ENCODE results near the gene C10orf62. TPM values are rescaled to one million over a fixed set of nuclear protein-coding genes. Genes with fewer than 3 reads are reported as not detected.

Gene C10orf62
- total RNA-seq, 1 donor from 2014 or later, result not detected

GRCh38 chr10:97596101-97597082, 6.9 kb downstream of the C10orf62 start:
- Mint-ChIP-seq H3K4me1 (ENCODE audit: low read depth) (peaks cover 46% of the 10 kb centered on the region), H3K36me3 (ENCODE audit: low read depth) (no peaks in the 10 kb centered on the region), H3K4me3 (ENCODE audit: unreplicated experiment) (peak overlapping the region; percentile 55), H3K27ac (ENCODE audit: unreplicated experiment) (peak overlapping the region; percentile 99), H3K9me3 (ENCODE audit: low read depth) (no peaks in the 10 kb centered on the region), H3K27me3 (ENCODE audit: low read depth) (no peaks in the 10 kb centered on the region)
- no peak for TF ChIP-seq CTCF (IDR thresholded peaks at IDR 0.05)
- DNase-seq (ENCODE audit: low spot score), result no peak

- Mint-ChIP-seq H3K4me1 (ENCODE audit: low read depth) (peaks cover 46% of the 10 kb centered on the region), H3K27ac (ENCODE audit: unreplicated experiment) (peak overlapping the region; percentile 99), H3K36me3 (ENCODE audit: low read depth) (no peaks in the 10 kb centered on the region), H3K4me3 (ENCODE audit: unreplicated experiment) (no peak overlapping the region), H3K27me3 (ENCODE audit: low read depth) (no peaks in the 10 kb centered on the region), H3K9me3 (ENCODE audit: low read depth) (no peaks in the 10 kb centered on the region)
- TF ChIP-seq CTCF (IDR thresholded peaks at IDR 0.05), result no peak
- DNase-seq (ENCODE audit: low spot score), result no peak
These were observed 8.3 kb downstream of the C10orf62 start for GRCh38 chr10:97597778-97598177.

- H3K4me3 Mint-ChIP-seq (ENCODE audit: unreplicated experiment), result no peak overlapping the region
- no peaks in the 10 kb centered on the region for H3K36me3 Mint-ChIP-seq (ENCODE audit: low read depth)
- H3K27ac Mint-ChIP-seq (ENCODE audit: unreplicated experiment), result no peak overlapping the region
- no peak for DNase-seq (ENCODE audit: low spot score)
- H3K9me3 Mint-ChIP-seq (ENCODE audit: low read depth), result no peaks in the 10 kb centered on the region
- H3K4me1 Mint-ChIP-seq (ENCODE audit: low read depth), result peaks cover 39% of the 10 kb centered on the region
- H3K27me3 Mint-ChIP-seq (ENCODE audit: low read depth), result no peaks in the 10 kb centered on the region
- TF ChIP-seq CTCF (IDR thresholded peaks at IDR 0.05), result no peak
These were observed 9.1 kb downstream of the C10orf62 start for GRCh38 chr10:97598407-97599271.

GRCh38 chr10:97599272-97599619, 9.7 kb downstream of the C10orf62 start:
- Mint-ChIP-seq H3K4me3 (ENCODE audit: unreplicated experiment) (no peak overlapping the region), H3K27ac (ENCODE audit: unreplicated experiment) (no peak overlapping the region), H3K27me3 (ENCODE audit: low read depth) (no peaks in the 10 kb centered on the region), H3K36me3 (ENCODE audit: low read depth) (no peaks in the 10 kb centered on the region), H3K4me1 (ENCODE audit: low read depth) (peaks cover 37% of the 10 kb centered on the region), H3K9me3 (ENCODE audit: low read depth) (no peaks in the 10 kb centered on the region)
- no peak for DNase-seq (ENCODE audit: low spot score)
- TF ChIP-seq CTCF (IDR thresholded peaks at IDR 0.05), result no peak

- Mint-ChIP-seq H3K9me3 (ENCODE audit: low read depth) (no peaks in the 10 kb centered on the region), H3K27ac (ENCODE audit: unreplicated experiment) (no peak overlapping the region), H3K36me3 (ENCODE audit: low read depth) (no peaks in the 10 kb centered on the region), H3K4me3 (ENCODE audit: unreplicated experiment) (no peak overlapping the region), H3K4me1 (ENCODE audit: low read depth) (peaks cover 26% of the 10 kb centered on the region), H3K27me3 (ENCODE audit: low read depth) (no peaks in the 10 kb centered on the region)
- DNase-seq (ENCODE audit: low spot score), result no peak
- no peak for TF ChIP-seq CTCF (IDR thresholded peaks at IDR 0.05)
These were observed 11.1 kb downstream of the C10orf62 start for GRCh38 chr10:97600616-97601015.
